ENCODE results near the gene SORCS2.

Gene SORCS2

DNA sequence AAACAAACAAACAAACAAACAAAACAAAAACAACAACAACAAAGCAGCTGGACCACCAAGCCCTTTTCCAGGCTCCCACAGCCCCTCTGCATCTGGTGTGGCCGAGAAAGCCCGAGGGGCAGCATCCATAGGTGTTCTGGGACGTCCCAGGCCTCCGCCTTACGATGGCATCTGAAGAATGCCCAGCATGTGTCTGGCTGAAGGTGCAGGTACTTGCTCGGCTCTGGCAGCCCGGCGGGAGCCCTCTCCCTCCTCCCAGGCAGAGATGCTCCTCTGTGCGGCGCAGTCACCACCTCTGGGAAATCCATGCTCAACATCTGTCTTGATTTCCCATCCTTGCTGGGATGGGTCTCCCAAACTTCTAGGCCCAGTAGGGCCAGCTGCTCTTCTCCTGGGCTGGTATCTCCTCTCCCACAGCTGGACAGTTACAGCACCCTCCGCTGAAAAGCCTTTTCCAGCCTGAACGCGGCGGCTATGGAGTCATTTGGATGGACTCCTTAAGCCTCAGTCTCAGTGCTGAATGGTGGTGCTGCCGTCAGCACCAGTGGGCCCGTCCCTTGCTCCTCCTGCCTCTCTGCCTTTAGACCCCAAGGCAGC, 238.1 kb downstream of the SORCS2 start:
- no peak overlapping the region for H3K4me3 ChIP-seq (ENCODE audit: low read depth, low read length)
- TF ChIP-seq POLR2A (IDR thresholded peaks at IDR 0.05; ENCODE audit: extremely low read depth, insufficient read length), result no peak
- TF ChIP-seq, protein P1, sequence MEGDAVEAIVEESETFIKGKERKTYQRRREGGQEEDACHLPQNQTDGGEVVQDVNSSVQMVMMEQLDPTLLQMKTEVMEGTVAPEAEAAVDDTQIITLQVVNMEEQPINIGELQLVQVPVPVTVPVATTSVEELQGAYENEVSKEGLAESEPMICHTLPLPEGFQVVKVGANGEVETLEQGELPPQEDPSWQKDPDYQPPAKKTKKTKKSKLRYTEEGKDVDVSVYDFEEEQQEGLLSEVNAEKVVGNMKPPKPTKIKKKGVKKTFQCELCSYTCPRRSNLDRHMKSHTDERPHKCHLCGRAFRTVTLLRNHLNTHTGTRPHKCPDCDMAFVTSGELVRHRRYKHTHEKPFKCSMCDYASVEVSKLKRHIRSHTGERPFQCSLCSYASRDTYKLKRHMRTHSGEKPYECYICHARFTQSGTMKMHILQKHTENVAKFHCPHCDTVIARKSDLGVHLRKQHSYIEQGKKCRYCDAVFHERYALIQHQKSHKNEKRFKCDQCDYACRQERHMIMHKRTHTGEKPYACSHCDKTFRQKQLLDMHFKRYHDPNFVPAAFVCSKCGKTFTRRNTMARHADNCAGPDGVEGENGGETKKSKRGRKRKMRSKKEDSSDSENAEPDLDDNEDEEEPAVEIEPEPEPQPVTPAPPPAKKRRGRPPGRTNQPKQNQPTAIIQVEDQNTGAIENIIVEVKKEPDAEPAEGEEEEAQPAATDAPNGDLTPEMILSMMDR (IDR thresholded peaks at IDR 0.05; ENCODE audit: low read depth, low read length), result no peak
- TF ChIP-seq, protein P2, sequence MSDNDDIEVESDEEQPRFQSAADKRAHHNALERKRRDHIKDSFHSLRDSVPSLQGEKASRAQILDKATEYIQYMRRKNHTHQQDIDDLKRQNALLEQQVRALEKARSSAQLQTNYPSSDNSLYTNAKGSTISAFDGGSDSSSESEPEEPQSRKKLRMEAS (IDR thresholded peaks at IDR 0.05; ENCODE audit: low read depth, low read length), result no peak
- no peak for TF ChIP-seq MYC (IDR thresholded peaks at IDR 0.05; ENCODE audit: low read depth, low read length)
- no peak for DNase-seq (ENCODE audit: low read depth)

DNA sequence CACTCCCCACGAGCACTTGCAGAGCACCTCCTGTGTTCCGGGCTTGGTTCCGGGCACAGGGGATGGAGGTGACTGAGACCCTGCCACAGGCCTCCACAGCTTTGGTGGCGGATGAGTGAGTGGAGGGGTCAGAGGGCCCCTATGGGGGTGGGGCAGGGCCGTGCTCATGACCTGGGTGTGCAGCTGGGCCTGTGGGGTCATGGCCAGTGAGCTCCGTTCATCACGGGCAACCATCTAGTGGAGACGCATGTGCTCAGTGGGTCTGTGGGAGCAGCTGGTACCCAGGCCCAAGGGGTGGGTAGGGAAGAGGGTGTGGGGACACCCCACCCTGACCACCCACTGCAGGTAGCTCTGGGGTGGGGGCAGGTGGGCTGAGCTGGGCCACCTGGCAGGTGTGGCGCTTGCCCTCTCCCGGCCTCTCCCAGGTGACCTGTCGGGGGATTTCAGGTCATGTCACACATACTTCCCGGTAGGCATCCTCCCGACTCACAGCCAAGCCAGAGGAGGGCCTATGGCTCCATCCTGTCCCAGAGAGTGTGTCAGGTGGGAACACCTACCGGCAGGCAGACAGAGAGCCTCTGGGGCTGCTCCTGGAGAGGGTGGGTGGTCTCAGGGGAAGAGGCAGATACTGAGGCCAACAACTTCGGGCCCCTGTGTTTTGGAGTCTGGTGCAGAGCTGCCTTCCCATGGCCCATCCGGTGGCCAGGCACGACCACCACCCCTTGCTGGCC, 238.8 kb downstream of the SORCS2 start:
- no peak overlapping the region for H3K4me3 ChIP-seq (ENCODE audit: low read depth, low read length)
- TF ChIP-seq MYC (IDR thresholded peaks at IDR 0.05; ENCODE audit: low read depth, low read length) (no peak), POLR2A (IDR thresholded peaks at IDR 0.05; ENCODE audit: extremely low read depth, insufficient read length) (no peak)
- TF ChIP-seq, protein P2 (IDR thresholded peaks at IDR 0.05; ENCODE audit: low read depth, low read length), result no peak
- TF ChIP-seq, protein P1 (IDR thresholded peaks at IDR 0.05; ENCODE audit: low read depth, low read length), result no peak
- no peak for DNase-seq (ENCODE audit: low read depth)

DNA sequence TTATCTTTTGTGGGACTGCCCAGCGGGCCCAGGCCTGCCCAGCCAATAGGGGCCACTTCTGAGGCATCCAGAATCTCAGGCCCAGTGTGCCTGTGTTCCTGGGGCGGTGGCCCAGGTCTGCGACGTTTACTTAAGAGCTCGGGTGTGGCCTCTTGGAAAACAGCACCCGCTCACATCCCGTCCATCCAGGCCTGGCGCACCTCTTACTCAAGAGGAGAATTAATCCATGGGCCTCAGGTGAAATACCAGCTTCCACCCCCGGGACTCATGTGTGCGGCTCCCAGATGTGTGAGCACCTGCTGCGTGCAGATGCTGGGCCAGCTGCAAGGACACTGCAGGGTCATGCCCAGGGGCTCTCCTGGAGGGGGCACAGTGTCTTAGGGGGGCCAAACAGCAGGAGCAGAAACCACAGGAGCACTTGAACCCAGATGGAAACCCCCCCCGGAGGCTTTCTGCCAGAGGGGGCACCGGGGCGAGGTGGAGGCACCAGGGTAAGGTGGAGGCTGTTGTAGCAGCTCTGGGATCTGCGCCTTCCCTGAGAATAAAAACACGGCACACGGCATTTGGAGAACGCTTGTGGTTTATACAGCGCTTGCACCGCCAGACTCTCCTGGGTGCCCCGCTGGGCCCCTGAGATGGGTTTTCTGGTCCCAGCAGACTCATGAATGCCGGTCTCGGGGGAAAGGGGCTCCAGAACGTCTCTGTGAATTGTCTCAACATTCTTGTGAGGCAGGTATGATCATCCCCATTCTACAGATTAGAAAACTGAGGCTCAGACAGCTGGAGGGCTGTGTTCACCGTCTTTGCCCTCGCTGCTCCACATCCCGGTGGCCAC, 239.6 kb downstream of the SORCS2 start:
- TF ChIP-seq, protein P1 (IDR thresholded peaks at IDR 0.05; ENCODE audit: low read depth, low read length), result no peak
- no peak for TF ChIP-seq MYC (IDR thresholded peaks at IDR 0.05; ENCODE audit: low read depth, low read length)
- TF ChIP-seq POLR2A (IDR thresholded peaks at IDR 0.05; ENCODE audit: extremely low read depth, insufficient read length), result no peak
- TF ChIP-seq, protein P2 (IDR thresholded peaks at IDR 0.05; ENCODE audit: low read depth, low read length), result no peak
- no peak overlapping the region for H3K4me3 ChIP-seq (ENCODE audit: low read depth, low read length)
- DNase-seq (ENCODE audit: low read depth), result no peak

DNA sequence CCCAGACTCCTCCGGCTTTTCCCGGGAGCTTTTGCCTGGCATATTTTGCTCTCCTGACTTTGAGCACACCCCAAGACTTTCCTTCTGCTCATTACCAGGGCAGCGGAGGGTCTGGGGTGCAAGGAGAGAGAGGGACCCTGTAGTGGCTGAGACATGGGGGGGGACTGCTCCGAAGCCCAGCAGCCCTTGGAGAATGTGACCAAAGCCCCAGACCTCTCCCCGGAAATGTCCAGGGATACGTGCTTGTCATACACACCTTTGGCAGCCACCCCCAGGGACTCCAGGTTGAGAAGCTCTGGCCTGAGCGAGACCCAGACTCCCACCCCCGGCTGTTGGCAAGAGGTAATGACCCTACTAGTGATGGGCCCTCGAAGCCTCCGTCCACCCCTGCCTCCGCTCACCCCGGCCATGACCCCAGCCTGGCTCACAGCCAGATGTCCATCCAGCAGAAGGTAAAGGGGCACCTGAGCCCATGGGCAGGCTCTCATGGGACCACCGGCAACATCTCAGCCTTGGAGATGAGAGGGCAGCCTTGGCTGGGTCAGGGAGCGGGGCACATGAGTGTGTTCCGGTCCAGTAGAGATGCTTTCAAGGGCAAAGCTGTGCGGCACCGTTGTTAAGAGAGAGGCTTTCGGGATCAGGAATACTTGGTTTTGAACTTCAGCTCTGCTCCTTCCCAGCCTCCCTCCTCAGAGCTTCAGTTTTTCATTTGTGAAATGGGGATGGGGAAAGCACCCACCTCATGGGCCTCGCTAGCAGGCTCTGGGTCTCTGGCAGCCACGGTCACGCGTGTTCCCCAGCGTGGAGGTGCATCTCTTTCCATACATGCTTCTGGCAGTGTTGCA, 240.4 kb downstream of the SORCS2 start:
- TF ChIP-seq, protein P1 (IDR thresholded peaks at IDR 0.05; ENCODE audit: low read depth, low read length), result no peak
- TF ChIP-seq MYC (IDR thresholded peaks at IDR 0.05; ENCODE audit: low read depth, low read length) (no peak), POLR2A (IDR thresholded peaks at IDR 0.05; ENCODE audit: extremely low read depth, insufficient read length) (no peak)
- TF ChIP-seq, protein P2 (IDR thresholded peaks at IDR 0.05; ENCODE audit: low read depth, low read length), result no peak
- no peak overlapping the region for H3K4me3 ChIP-seq (ENCODE audit: low read depth, low read length)
- DNase-seq (ENCODE audit: low read depth), result no peak
